Neural cell (in vitro differentiated cells): ENCODE measurements around the gene EXD3. TPM values are rescaled to one million over a fixed set of nuclear protein-coding genes. Genes with fewer than 3 reads are reported as not detected.

Experiments used
- H2AFZ ChIP-seq: fragments of 200-600, 300-800 bp; sonication (generic), shearing (Covaris generic); 2 replicates; pipeline ENCODE4 v1.6.0; 2014; ENCODE audit warnings: low read depth, mild to moderate bottlenecking, antibody characterized with exemption, low read length, moderate library complexity
- H3F3A ChIP-seq: fragments of 200-600 bp; shearing (Covaris generic); 2 replicates; pipeline ENCODE4 v1.6.1; 2016; ENCODE audit warnings: mild to moderate bottlenecking, moderate library complexity, mixed read lengths, antibody characterized with exemption, low read length; ENCODE audit not compliant: insufficient read depth, poor library complexity, severe bottlenecking
- H3K27ac ChIP-seq: fragments of 200-600, 300-800 bp; sonication (generic), shearing (Covaris generic); 2 replicates; pipeline ENCODE4 v1.5.1; 2014; ENCODE audit warnings: mild to moderate bottlenecking, low read length, moderate library complexity
- H3K27me3 ChIP-seq: fragments of 300-800, 200-600 bp; sonication (generic), shearing (Covaris generic); 2 replicates; pipeline ENCODE4 v1.6.0; 2014; ENCODE audit warnings: mild to moderate bottlenecking, low read depth, low read length, moderate library complexity; ENCODE audit not compliant: insufficient read depth
- H3K36me3 ChIP-seq: fragments of 300-800, 200-600 bp; sonication (generic), shearing (Covaris generic); 2 replicates; pipeline ENCODE4 v1.5.1; 2014; ENCODE audit warnings: mild to moderate bottlenecking, antibody characterized with exemption, low read length, moderate library complexity; ENCODE audit not compliant: insufficient read depth
- H3K4me2 ChIP-seq: fragments of 300-800, 200-600 bp; sonication (generic), shearing (Covaris generic); 2 replicates; pipeline ENCODE4 v1.6.0; 2014; ENCODE audit warnings: mild to moderate bottlenecking, low read length
- H3K4me3 ChIP-seq: fragments of 300-800, 200-600 bp; sonication (generic), shearing (Covaris generic); 2 replicates; pipeline ENCODE4 v1.5.1; 2014; ENCODE audit warnings: mild to moderate bottlenecking, low read length, moderate library complexity
- H3K79me2 ChIP-seq: fragments of 200-600 bp; shearing (Covaris generic); replicated peaks from 2 replicates; pipeline ENCODE4 v1.6.0; 2014; ENCODE audit warnings: mild to moderate bottlenecking, low read length, moderate library complexity; ENCODE audit not compliant: insufficient read depth
- H3K9ac ChIP-seq: fragments of 300-800, 200-600 bp; sonication (generic), shearing (Covaris generic); 2 replicates; pipeline ENCODE4 v1.6.1; 2016; ENCODE audit warnings: mild to moderate bottlenecking, low read length, mixed read lengths
- H3K9me2 ChIP-seq: fragments of 200-600 bp; shearing (Covaris generic); 2 replicates; pipeline ENCODE4 v1.6.1; 2016; ENCODE audit warnings: mild to moderate bottlenecking, low read length, mixed read lengths; ENCODE audit not compliant: insufficient read depth
- H3K9me3 ChIP-seq: fragments of 200-600, 300-800 bp; sonication (generic), shearing (Covaris generic); 2 replicates; pipeline ENCODE4 v1.6.1; 2016; ENCODE audit warnings: mild to moderate bottlenecking, mixed run types, low read length, moderate library complexity, mixed read lengths
- H4K20me1 ChIP-seq: fragments of 200-600 bp; shearing (Covaris generic); 2 replicates; pipeline ENCODE4 v1.6.1; 2016; ENCODE audit warnings: mild to moderate bottlenecking, mixed run types; ENCODE audit not compliant: insufficient read depth
- EP300 ChIP-seq: fragments of 450-650 bp; conservative IDR thresholded peaks from 2 replicates; pipeline ENCODE4 v1.6.1; 2014; ENCODE audit warnings: antibody characterized with exemption, mild to moderate bottlenecking, moderate library complexity; ENCODE audit not compliant: poor library complexity, severe bottlenecking
- EZH2 ChIP-seq: fragments of 200-600, 300-800 bp; shearing (Covaris generic), sonication (generic); IDR thresholded peaks from 2 replicates; pipeline ENCODE4 v1.6.1; 2014; ENCODE audit warnings: antibody characterized with exemption, low read length, borderline replicate concordance, mild to moderate bottlenecking; ENCODE audit not compliant: insufficient read depth, poor library complexity, severe bottlenecking
- MXI1 ChIP-seq: fragments of 450-650 bp; conservative IDR thresholded peaks from 2 replicates; pipeline ENCODE4 v1.6.1; 2014; ENCODE audit warnings: antibody characterized with exemption, mild to moderate bottlenecking; ENCODE audit not compliant: poor library complexity, severe bottlenecking
- POLR2AphosphoS5 ChIP-seq: IDR thresholded peaks from 2 replicates; pipeline ENCODE4 v1.6.1; 2012
- RAD21 ChIP-seq: fragments of 450-650 bp; conservative IDR thresholded peaks from 2 replicates; pipeline ENCODE4 v1.6.1; 2014; ENCODE audit warnings: antibody characterized with exemption, mild to moderate bottlenecking, moderate library complexity
- REST ChIP-seq: IDR thresholded peaks from 2 replicates; pipeline ENCODE4 v1.6.1; 2012; ENCODE audit warnings: borderline replicate concordance
- SMC3 ChIP-seq: fragments of 450-650 bp; conservative IDR thresholded peaks from 2 replicates; pipeline ENCODE4 v1.6.1; 2014; ENCODE audit warnings: antibody characterized with exemption, mild to moderate bottlenecking, moderate library complexity; ENCODE audit not compliant: poor library complexity
- TAF1 ChIP-seq: IDR thresholded peaks from 2 replicates; pipeline ENCODE4 v1.6.1; 2012; ENCODE audit warnings: low read depth
- polyA plus RNA-seq: library from polyadenylated mRNA; depleted of rRNA; stranded (reverse); fragments of >200 nt; gene quantifications from 2 replicates; pipeline ENCODE4 v1.2.3, GENCODE V29; 2014
- TF ChIP-seq, protein P1 (sequence below): fragments of 450-650 bp; IDR thresholded peaks from 2 replicates; pipeline ENCODE4 v1.5.1; 2014; ENCODE audit warnings: antibody characterized with exemption, mild to moderate bottlenecking, moderate library complexity; ENCODE audit not compliant: poor library complexity, severe bottlenecking

Gene EXD3
- polyA plus RNA-seq, 1 donor from 2014 or later = 32.9 TPM

DNA sequence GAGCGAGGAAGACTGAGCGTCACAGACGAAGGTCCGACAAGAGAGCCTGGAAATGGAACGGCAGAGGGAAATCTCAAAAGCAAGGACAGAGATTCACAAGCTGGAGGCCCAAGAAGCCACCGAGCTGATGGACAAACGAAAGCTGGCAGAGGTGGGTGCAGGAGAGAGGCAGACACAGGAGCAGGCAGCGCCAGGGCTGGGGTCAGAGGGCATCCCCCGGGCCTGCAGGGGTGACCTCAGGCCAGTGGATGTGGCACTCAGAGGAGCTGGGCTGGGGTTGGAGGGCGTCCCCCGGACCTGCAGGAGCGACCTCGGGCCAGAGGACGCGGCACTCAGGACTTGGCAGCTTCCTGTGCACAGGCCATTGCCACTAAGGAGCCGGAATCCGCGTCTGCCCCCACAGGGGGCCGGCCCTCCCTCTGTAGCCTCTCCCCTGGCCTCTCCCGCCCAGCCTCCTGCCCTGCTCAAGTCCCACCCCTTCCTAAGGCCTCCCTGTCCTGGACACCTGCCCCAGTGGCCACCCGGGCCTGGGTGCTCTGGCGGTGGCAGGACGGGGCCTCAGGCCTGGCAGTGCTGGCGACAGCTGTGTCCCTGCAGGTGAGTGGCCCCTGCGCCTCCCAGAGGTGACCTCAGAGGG is 40.4 kb downstream of the EXD3 start:
- Histone ChIP-seq H3K9ac (no peak overlapping the region), H2AFZ (no peak overlapping the region), H3K9me3 (no peaks in the 10 kb centered on the region), H4K20me1 (no peaks in the 10 kb centered on the region), H3K79me2 (no peaks in the 10 kb centered on the region), H3K4me2 (no peak overlapping the region), H3K36me3 (no peaks in the 10 kb centered on the region), H3K9me2 (no peaks in the 10 kb centered on the region), H3K4me3 (no peak overlapping the region), H3K27me3 (no peaks in the 10 kb centered on the region), H3K27ac (no peak overlapping the region), H3F3A (no peaks in the 10 kb centered on the region)
- no peak for TF ChIP-seq EZH2
- TF ChIP-seq EP300 = no peak
- no peak for TF ChIP-seq RAD21
- TF ChIP-seq REST = no peak
- TF ChIP-seq MXI1 = no peak
- no peak for TF ChIP-seq TAF1
- no peak for TF ChIP-seq POLR2AphosphoS5
- no peak for TF ChIP-seq SMC3
- TF ChIP-seq, protein P1, sequence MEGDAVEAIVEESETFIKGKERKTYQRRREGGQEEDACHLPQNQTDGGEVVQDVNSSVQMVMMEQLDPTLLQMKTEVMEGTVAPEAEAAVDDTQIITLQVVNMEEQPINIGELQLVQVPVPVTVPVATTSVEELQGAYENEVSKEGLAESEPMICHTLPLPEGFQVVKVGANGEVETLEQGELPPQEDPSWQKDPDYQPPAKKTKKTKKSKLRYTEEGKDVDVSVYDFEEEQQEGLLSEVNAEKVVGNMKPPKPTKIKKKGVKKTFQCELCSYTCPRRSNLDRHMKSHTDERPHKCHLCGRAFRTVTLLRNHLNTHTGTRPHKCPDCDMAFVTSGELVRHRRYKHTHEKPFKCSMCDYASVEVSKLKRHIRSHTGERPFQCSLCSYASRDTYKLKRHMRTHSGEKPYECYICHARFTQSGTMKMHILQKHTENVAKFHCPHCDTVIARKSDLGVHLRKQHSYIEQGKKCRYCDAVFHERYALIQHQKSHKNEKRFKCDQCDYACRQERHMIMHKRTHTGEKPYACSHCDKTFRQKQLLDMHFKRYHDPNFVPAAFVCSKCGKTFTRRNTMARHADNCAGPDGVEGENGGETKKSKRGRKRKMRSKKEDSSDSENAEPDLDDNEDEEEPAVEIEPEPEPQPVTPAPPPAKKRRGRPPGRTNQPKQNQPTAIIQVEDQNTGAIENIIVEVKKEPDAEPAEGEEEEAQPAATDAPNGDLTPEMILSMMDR = no peak

DNA sequence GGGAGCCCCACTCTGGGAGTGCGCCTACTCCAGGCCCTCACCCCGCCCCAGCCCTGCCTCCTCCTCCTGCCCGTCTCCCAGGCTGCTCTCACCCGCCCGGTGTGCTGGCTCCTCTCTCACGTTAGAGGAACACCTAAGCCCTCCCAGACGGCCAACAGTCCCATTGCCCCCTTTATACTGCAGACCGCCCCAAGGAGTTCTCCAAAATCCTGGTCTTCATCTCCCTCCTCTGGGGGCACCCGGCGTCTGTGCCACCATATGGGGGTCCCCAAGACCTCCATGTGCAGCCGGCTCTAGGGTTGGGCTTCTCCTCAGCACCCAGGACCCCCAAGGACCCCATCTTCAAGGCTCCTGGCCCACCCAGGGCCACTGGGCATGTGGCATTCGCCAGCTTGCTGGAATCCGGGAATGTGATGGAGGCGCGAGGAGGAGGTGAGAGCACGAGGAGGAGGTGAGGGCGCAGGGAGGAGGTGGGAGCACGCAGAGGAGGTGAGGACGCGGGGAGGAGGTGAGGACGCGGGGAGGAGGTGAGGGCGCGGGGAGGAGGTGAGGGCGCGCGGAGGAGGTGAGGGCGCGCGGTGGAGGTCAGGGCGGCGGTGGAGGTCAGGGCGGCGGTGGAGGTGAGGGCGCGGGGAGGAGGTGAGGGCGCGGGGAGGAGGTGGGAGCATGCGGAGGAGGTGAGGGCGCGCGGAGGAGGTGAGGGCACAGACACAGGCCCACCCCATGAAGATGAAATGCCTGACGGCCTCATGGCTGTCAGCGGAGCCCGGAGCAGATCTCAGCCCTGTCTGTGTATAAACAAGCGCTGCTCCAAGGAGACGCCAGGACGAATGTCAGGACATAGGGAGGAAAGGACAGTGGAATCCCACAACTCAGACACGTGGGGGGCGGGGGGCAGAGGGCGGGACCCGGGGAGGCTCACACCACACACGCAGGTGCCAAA is 41.2 kb downstream of the EXD3 start:
- H4K20me1 ChIP-seq = no peaks in the 10 kb centered on the region
- TF ChIP-seq RAD21 = no peak
- TF ChIP-seq REST = no peak
- no peak for TF ChIP-seq EZH2
- TF ChIP-seq MXI1 = no peak
- no peak for TF ChIP-seq TAF1
- TF ChIP-seq POLR2AphosphoS5 = no peak
- TF ChIP-seq SMC3 = no peak
- no peak for TF ChIP-seq EP300
- TF ChIP-seq, protein P1 = no peak
- no peak overlapping the region for H3K4me2 ChIP-seq
- H3K36me3 ChIP-seq = no peaks in the 10 kb centered on the region
- no peaks in the 10 kb centered on the region for H3K9me2 ChIP-seq
- no peak overlapping the region for H3K4me3 ChIP-seq
- no peak overlapping the region for H3K27ac ChIP-seq
- H3K9me3 ChIP-seq = no peaks in the 10 kb centered on the region
- no peaks in the 10 kb centered on the region for H3K27me3 ChIP-seq
- no peaks in the 10 kb centered on the region for H3F3A ChIP-seq
- H2AFZ ChIP-seq = no peak overlapping the region
- H3K9ac ChIP-seq = no peak overlapping the region
- no peaks in the 10 kb centered on the region for H3K79me2 ChIP-seq
